HG03432 (cell line): ENCODE data around the gene OR8I2.
"Not testable (repeated sequence)": the region's sequence is repeated elsewhere in the genome, so short reads cannot be mapped to it uniquely, and the experiment has no call there.

Experiments used
- ATAC-seq: cut with Tn5 transposase; IDR thresholded peaks from one replicate; pipeline ENCODE4 v1.9.1; 2021; ENCODE audit warnings: mild to moderate bottlenecking, moderate library complexity; ENCODE audit not compliant: unreplicated experiment

The OR8I2 gene

DNA sequence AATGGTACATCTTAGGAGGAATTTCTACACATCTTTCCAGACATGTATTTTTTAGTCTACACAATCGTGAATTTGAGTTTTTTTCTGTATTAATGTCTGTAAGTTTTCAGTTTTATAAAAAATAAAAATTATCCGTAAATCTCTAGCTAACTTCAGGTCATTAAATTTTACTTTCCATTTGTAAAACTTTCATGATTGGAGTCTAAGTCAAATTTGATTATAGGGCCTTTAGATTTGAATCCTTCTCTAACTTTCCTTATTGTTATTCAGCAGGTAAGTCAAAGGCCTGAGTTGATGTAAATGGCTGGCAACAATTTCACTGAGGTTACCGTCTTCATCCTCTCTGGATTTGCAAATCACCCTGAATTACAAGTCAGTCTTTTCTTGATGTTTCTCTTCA, at the start of gene OR8I2:
Gene OR8I2, plus strand, starts transcription at position 301 of the 400 bp plus-strand sequence. Its CDS starts 0 bp downstream, at position 301.
- no peak for ATAC-seq

DNA sequence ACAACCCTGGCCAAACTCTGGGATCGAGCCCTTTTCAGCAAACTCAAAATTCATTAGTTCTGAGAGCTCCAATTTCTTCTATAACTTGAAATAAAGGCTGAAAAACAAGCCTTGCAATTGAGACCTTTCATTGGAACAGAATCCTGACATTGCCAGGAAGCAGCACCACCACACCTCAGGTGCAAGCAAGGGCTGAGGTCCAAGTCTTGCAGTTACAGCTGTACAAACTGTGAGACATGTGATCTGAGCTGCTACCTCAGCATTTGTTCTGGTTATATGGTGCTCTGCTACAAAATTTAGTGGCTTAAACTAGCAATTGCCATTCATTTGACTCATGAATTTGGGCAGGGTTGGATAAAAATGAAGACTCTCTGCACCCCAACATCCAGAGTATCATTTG, 47.6 kb upstream of the OR8I2 start:
- ATAC-seq = no peak

DNA sequence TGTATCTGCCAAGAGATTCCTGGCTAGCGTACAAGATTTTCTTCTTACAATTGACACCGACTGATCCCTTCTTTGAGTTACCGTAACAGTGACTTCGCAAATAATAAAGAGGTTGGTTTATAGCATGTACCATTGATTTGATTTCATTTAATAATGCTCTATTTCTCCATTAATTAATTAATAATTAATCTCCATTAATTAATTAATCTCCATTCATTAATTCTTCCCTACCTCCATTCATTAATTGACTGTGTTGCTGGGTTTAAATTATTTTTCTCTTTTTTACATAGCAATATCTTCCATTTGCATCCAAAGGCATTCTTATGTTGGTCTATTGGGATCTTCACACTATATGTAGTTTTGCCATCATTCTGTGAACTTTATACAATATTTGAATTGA, 44.6 kb upstream of the OR8I2 start:
- ATAC-seq = no peak

DNA sequence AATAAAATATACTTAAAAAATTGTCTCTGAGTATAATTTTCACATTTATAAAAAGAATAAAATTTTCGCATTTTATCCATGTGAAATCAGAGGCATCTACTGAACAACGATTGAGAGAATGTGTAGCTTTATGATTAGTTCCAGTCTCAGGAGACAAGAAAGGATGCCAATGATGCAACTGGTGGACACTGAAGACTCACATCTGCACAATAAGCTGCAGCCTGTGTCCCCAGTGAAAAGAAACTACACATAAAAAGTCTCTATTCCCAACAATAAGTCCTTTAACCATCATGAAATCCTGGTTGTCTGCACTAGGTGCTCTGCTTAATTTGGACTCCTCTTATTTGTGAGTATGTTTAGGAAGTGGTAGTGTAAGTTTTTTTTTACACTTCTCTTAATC, 43.6 kb upstream of the OR8I2 start:
- no peak for ATAC-seq

DNA sequence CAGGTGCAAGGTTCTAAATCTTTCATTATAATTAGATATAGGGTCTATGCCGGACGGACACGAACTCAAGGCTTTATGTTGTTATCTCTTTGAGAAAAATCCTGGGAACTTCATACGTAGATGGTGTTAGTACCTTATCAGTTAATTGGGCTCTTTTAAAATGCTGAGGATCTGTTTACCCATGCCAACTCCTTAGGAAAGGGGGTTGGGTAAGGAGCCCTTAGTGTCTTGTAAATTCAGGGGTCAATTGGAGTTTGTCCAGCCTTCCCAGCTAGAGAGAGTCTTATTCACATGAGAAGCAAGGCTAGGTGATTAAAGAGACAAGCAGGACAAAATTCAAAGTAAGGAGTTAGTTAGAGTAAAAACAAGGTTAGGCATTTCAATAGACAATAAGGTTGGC, 36.7 kb upstream of the OR8I2 start:
- ATAC-seq = not testable (repeated sequence)

DNA sequence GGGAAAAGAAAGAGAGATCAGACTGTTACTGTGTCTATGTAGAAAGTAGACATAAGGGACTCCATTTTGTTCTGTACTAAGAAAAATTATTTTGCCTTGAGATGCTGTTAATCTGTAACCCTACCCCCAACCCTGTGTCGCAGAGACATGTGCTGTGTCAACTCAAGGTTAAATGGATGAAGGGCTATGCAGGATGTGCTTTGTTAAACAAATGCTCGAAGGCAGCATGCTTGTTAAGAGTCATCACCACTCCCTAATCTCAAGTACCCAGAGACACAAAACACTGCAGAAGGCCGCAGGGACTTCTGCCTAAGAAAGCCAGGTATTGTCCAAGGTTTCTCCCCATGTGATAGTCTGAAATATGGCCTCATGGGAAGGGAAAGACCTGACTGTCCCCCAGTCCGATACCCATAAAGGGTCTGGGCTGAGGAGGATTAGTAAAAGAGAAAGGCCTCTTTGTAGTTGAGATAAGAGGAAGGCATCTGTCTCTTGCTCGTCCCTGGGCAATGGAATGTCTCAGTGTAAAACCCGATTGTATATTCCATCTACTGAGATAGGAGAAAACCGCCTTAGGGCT, 35.4 kb upstream of the OR8I2 start:
- ATAC-seq = not testable (repeated sequence)

DNA sequence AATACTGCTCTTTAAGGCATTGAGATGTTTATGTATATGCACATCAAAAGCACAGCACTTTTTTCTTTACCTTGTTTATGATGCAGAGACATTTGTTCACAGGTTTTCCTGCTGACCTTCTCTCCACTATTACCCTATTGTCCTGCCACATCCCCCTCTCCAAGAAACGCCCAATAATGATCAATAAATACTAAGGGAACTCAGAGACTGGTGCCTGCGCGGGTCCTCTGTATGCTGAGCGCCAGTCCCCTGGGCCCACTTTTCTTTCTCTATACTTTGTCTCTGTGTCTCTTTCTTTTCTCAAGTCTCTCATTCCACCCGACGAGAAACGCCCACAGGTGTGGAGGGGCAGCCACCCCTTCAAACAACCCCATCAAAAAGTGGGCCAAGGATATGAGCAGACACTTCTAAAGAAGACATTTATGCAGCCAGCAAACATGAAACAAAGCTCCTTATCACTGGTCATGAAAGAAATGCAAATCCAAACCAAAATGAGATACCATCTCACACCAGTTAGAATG, 34.8 kb upstream of the OR8I2 start:
- ATAC-seq = not testable (repeated sequence)

DNA sequence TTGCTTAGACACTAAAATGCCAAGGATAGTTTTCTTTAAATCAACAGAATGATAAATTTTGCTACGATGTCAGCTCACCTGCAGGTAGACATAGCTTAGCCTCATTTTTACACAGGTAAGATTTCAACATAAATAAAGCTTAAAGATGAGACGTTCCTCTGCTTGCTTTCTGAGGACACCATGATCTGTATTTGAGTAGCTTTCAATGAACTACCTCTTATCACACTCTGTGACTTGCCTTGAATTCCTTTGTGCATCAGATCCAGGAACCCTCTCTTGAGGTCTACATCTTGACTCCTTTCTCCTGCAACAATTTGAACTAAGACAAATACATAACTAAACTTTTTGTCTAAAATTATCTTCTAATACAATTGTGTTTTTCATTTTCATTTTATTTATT, 26.1 kb upstream of the OR8I2 start:
- no peak for ATAC-seq

DNA sequence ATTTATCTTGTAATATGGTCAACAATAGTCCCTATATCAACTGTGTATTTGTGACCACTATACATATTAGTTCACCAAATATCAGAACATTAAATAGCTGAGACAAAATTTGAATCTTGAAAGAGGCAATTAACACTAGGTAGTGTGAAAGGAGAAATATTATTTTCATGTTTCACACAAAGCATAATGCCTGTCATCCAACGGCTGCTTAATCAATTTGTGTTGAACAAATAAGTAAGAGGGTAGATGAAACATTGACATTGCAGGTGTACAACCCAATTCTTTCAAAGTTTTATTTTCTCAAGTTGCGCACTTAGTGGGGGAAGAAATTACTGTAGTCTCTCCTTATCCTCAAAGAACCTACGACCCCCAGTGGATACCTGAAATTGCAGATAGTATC, 3.4 kb upstream of the OR8I2 start:
- no peak for ATAC-seq

DNA sequence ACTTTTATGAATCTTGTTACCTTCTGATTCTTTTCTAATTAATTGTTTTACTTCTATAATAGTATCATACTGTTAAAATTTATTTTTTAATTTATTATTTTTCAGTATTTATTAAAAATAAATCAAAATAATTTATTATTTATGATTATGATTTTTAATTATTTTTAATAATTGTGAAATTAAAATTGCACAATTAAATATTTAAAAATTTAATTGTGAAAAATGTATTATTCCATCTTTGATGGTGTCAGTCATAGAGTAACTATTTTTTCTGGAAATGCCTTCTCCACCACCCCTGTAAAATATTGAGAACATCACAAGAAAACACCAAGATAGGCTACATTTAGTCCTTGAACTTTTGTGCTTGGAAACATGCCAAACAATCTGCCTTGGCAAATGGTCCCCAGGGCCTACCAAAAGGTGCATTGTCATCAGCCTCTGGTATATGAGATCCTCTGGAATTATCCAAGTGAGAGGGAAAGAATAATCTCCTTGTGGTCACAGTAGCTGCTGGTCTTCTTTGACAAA, 10.2 kb downstream of the OR8I2 start, which contains the start of gene OR8H2:
Gene OR8H2, plus strand, starts transcription at position 478 of the 528 bp plus-strand sequence. CDS start 1,356 bp downstream, outside the sequence.
- no peak for ATAC-seq

DNA sequence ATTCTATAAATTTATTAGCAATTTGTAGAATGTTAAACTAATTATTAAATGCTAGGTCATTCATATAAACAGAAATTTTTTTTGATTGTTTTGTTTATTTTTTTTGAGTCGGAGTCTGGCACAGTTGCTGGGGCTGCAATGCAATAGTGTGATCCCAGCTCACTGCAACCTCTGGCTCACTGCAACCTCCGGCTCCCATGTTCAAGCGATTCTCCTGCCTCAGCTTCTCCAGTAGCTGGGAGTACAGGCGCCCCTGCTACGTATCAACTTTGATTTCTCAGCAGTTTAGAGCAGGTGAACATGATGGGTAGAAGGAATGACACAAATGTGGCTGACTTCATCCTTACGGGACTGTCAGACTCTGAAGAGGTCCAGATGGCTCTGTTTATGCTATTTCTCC, 29.0 kb downstream of the OR8I2 start, which contains the start of gene OR8H3:
Gene OR8H3, plus strand, starts transcription at position 301 of the 400 bp plus-strand sequence. Its CDS starts 0 bp downstream, at position 301.
- no peak for ATAC-seq

DNA sequence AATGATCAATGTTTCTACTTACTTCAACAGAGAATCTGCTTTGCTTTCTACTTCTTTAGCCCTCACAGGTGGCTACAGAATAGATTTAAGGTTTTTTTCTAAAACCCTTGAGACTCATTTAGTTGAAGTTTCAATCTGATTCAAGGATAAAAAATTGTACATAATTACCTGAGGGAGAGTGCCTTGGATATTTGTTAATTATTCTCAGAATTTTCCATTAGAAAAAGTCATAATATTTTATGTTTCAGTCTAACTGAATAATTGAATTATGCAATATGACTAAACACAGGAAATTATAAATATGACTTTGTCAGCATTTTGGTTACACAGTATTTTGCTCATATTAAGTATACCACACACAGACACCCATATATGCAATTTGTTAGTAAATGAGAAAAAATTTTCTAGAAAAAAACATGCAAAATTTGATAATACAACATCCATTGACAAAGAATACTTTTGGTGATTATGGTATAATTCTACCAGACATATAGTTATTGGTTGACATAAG, 47.1 kb downstream of the OR8I2 start, which contains the start of gene OR8J3:
Gene OR8J3, minus strand, starts transcription at position 51 of the 511 bp plus-strand sequence. CDS start 2,483 bp downstream, outside the sequence.
- ATAC-seq = no peak

DNA sequence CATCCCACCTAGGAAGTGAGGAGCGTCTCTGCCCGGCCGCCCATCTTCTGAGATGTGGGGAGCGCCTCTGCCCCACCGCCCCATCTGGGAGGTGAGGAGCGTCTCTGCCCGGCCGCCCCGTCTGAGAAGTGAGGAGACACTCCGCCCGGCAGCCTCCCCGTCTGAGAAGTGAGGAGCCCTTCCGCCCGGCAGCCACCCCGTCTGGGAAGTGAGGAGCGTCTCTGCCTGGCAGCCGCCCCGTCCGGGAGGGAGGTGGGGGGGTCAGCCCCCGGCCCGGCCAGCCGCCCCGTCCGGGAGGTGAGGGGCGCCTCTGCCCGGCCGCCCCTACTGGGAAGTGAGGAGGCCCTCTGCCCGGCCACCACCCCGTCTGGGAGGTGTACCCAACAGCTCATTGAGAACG, 50.6 kb downstream of the OR8I2 start:
- ATAC-seq = not testable (repeated sequence)
